HG03097 (cell line): ENCODE data around the gene RPAP2.
"Not testable (repeated sequence)": the region's sequence is repeated elsewhere in the genome, so short reads cannot be mapped to it uniquely, and the experiment has no call there.

ENCODE experiments used
- ATAC-seq: cut with Tn5 transposase; IDR thresholded peaks from one replicate; pipeline ENCODE4 v1.9.1; 2021; ENCODE audit not compliant: unreplicated experiment, low FRiP score

The RPAP2 gene

GRCh38 chr1:92367496-92367895 lies 68.6 kb downstream of the RPAP2 start:
- ATAC-seq: no peak

- ATAC-seq: no peak
These were observed 73.3 kb downstream of the RPAP2 start for GRCh38 chr1:92372164-92372563.

DNA sequence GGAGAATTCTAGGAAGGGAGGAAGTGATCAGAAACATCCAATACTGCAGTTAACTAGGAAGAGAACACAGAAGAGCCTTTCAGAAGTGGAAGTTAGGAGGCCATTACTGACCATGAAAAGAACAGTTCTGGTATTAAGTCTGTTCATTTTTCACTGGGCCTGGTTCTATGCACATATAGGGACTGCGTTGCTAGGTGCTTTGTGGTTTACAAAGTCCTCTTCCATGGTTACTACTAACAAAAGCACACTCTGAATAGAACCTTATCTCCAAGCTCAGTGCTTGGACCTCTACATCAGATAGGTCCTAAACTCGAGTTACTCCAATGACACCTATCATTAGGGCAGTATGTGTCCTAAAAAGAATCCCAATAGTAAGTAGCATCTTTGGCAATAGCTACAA lies 75.4 kb downstream of the RPAP2 start:
- ATAC-seq: no peak

DNA sequence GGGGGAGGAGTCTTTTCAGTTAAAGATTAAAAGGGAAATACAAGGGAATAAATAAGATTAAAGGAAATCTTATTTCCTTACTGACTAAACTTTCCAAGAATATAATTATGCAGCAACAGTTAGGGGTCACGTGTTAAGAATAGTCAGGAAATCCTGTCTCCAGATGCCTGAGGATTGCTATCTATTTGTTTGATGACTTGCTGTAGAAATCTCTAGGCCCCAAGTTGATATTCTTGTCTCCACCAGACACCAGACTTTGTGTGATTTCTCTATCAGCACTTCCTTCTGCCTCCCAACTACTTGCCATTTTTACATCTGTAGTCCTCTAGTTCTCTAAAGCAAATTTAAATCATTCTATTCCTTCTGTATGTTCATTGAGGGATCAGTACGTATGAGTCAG lies 77.5 kb downstream of the RPAP2 start:
- no peak for ATAC-seq

- not testable (repeated sequence) for ATAC-seq
These were observed 79.1 kb downstream of the RPAP2 start for GRCh38 chr1:92377991-92378390.

DNA sequence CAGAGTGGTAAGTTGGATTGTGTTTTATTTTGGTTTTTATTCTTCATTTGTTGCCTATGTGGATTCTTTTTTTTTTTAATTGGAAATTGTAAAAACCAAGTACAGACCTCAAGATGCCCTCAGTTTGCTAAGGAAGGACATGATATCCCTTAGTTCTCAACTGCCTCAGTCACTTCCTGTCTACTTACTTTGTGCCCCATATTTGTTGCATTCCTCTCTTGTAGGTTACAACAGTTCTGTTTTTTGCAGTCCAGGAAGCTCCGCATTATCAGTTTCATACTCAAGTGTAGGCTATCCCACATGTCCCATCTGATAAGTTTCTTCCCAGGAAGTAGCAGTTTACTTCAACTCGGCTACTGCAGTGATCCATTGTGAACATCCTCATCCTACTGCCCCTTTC lies 82.0 kb downstream of the RPAP2 start:
- ATAC-seq: no peak

DNA sequence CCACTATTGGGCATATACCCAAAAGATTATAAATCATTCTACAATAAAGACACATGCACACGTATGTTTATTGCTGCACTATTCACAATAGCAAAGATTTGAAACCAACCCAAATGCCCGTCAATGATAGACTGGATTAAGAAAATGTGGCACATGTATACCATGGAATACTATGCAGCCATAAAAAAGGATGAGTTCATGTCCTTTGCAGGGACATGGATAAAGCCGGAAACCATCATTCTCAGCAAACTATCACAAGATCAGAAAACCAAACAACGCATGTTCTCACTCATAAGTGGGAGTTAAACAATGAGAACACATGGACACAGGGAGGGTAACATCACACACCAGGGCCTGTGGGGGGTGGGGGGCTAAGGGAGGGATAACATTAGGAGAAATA lies 95.1 kb downstream of the RPAP2 start:
- ATAC-seq: not testable (repeated sequence)

GRCh38 chr1:92398519-92398918 lies 99.7 kb downstream of the RPAP2 start:
- ATAC-seq: no peak

DNA sequence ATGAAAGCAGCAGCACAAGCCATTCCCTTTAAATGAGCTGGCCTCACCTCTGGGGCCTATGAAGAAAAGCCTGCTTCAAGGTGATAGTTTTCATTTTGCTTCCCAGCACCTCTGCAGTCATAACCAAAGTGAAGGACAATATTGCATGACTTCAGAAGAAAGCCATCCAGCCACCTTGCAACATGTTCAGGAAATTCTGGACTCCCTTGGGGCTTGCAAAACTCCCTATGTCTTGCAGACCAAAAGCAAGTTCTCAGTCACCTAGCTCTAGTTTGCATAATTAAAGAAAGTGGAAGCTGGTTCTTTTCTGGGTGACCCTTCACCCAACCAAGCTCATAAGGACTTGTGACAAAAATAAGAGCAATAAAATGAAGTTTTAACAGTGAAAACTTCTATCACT lies 100.2 kb downstream of the RPAP2 start:
- ATAC-seq: peak; percentile 90

DNA sequence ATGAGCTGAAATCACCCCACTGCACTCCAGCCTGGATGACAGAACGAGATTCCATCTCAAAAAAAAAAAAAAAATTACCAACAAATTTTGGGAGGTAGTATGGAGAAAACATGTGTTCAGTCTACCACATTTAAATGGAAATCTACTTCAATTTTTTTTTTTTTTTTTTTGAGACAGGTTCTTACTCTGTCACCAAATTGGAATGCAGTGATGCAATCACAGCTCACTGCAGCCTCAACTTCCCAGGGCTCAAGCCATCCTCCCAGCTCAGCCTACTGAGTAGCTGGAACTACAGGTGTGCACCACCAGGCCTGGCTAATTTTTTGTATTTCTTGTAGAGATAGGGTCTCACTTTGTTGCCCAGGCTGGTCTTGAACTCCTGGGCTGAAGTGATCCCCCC lies 105.8 kb downstream of the RPAP2 start:
- no peak for ATAC-seq

DNA sequence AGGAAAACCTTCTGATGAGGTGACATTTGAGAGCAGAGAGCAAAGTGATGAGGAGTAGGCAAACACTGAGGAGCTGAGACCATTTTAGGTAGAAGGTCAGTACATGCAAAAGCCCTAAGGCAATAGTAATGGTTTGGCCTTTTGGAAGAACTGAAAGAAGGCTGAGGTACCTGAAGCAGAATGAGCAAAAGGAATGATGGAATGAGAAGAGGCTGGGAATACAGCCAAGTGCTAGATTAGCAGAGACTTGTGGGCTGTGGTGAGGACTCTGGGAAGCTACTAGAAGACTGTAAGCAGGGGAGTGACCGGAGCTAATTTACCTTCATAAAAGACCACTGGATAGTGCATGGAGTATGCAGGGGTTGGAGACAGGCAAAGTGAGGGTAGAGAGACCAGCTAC lies 110.0 kb downstream of the RPAP2 start:
- no peak for ATAC-seq

DNA sequence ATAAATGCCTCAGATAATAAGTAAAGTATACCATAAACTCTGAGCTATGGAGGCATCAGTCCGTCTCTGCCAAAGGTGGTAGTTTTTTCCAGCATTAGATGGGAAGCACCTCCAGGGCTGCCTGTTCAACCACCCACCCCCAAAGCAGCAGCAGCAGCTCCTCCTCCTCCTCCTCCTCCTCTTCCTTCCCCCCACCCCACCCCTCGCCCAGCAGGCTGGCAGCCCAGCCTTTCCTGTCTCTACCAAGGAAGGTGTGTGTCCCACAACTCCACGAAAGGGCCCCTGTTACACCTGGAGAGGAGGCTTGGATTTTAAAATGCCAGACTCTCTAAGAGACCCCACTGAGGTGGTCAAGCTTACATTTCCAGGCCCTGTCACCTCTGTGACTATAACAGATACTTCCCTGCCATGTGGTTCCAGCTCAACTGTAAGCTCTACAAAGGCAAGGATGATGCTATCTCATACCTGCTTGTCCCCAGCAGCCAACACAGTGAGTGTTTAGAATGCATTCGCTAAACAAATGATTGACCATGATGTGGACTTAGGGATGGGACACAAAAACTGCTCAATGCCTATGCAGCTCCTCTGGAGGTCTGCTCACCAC lies 111.2 kb downstream of the RPAP2 start:
- no peak for ATAC-seq

- ATAC-seq: no peak
These were observed 111.8 kb downstream of the RPAP2 start for GRCh38 chr1:92410706-92411105.

DNA sequence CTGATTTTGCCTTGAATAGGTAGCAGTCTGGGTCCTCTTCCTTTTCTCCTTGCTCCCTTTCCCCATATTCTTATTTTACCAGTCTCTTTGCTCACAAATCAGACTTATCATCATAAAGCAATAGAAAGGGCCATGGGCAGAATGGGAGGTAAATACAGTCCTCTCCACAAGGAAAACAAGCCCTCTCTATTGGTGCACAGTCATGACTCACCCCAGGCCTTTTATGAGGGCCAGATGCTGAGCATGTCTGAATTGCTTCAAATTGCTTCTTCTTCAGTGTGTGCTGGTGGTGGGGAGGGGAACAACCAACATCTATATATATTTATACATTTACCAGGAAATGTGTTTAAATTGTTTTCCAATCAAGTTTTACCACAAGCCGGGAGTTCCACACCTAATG lies 112.7 kb downstream of the RPAP2 start:
- no peak for ATAC-seq

DNA sequence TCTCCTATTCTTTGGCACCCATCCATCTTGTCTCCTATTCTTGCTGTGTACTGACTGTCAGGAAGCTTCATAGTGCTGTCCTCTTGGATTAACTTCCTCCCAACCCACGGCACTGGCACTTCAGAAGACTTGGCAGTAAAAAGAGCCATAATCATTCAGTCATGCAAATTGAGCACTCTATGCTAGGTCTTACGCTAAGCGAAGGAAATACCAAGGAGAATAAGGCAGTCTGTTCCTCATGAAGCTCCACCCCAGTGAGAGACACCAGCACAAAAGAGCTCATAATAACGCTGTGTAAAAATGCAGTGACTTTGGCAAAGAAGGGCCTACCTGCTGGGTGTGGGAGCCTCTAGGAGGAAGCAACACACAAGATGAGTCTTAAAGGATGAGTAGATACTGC lies 120.8 kb downstream of the RPAP2 start:
- no peak for ATAC-seq

- ATAC-seq: no peak
These were observed 125.5 kb downstream of the RPAP2 start for GRCh38 chr1:92424381-92424780.

DNA sequence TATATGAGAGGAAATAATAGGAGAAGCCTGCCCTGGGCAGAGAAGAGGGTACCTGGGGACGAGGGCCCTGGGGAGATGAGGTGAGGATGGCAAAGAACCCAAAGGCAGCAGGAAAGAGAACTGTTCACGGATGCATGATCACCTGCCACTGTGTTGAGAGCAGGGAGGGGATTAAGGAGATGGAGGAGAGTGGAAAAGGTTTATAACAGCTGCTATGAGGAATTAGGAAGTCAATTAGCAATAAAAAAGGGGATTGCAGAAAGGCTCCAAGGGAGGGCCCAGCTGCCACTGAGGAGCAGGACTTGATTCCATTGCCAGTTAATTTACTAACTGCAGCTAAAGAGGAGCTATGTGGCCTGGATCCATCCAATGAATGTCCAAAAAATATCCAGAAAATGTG lies 126.8 kb downstream of the RPAP2 start:
- ATAC-seq: no peak

DNA sequence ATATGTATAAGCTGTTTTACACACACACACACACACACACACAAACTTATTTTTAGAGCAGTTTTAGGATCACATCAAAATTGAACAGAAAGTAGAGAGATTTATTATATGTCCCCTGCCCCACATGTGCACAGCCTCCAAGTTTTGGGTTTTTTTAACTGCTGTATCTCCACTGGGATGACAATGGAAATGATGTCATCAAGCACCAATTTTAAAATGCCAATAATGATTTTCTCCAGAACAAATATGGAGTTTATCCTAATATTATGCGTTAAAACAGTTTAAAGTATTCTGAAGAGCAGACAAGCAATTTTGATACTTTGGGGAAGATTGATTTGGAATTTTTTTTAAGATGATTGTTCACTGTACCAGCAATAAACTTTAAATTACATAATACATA lies 131.2 kb downstream of the RPAP2 start:
- no peak for ATAC-seq

DNA sequence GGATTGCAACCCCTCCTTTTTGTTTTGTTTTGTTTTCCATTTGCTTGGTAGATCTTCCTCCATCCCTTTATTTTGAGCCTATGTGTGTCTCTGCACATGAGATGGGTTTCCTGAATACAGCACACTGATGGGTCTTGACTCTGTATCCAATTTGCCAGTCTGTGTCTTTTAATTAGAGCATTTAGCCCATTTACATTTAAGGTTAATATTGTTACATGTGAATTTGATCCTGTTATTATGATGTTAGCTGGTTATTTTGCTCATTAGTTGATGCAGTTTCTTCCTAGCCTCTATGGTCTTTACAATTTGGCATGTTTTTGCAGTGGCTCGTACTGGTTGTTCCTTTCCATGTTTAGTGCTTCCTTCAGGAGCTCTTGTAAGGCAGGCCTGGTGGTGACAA lies 135.7 kb downstream of the RPAP2 start:
- not testable (repeated sequence) for ATAC-seq

DNA sequence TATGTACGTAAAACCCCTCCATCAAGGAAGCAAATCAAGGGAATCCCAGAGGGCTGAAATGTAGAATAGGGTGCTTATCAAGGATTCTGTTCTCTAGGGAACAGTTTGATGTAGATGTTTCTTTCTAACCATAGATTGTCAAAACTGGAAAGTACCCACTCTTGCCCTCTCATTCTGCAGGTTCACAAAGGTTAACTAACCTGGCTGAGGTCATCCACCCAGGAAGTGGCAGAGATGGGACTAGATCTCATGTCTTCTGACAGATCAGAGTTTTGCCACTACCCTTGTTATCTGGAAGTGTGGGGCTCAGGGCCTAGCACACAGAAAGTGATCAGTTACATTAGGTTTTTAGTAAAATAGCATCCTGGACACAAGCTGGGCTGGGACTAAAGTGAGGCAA lies 140.4 kb downstream of the RPAP2 start:
- ATAC-seq: no peak

- ATAC-seq: no peak
These were observed 142.4 kb downstream of the RPAP2 start for GRCh38 chr1:92441316-92441696.

GRCh38 chr1:92441697-92442342 lies 143.0 kb downstream of the RPAP2 start:
- ATAC-seq: no peak

- ATAC-seq: no peak
These were observed 143.5 kb downstream of the RPAP2 start for GRCh38 chr1:92442351-92442750.
